ENCODE measurements around the gene UVSSA.

Gene UVSSA

GRCh38 chr4:1366371-1367229 lies 19.6 kb downstream of the UVSSA start:
- TF ChIP-seq CTCF (IDR thresholded peaks at IDR 0.05; ENCODE audit: low read depth, low read length): no peak
- TF ChIP-seq EZH2phosphoT487 (IDR thresholded peaks at IDR 0.05; ENCODE audit: low read depth): no peak
- H3K9ac ChIP-seq (ENCODE audit: low read length): no peak overlapping the region

GRCh38 chr4:1367230-1367935 lies 20.4 kb downstream of the UVSSA start:
- no peak overlapping the region for H3K4me3 ChIP-seq (ENCODE audit: low read length)
- H2AFZ ChIP-seq (ENCODE audit: low read depth, low read length): no peak overlapping the region
- H3K4me1 ChIP-seq (ENCODE audit: low read length): no peaks in the 10 kb centered on the region
- no peaks in the 10 kb centered on the region for H3K79me2 ChIP-seq (ENCODE audit: low read length)
- H4K20me1 ChIP-seq (ENCODE audit: insufficient read depth, low read length): no peaks in the 10 kb centered on the region
- no peak overlapping the region for H3K27ac ChIP-seq (ENCODE audit: low read length)
- TF ChIP-seq CTCF (IDR thresholded peaks at IDR 0.05; ENCODE audit: low read depth, low read length): no peak
- TF ChIP-seq EZH2phosphoT487 (IDR thresholded peaks at IDR 0.05; ENCODE audit: low read depth): no peak
- no peaks in the 10 kb centered on the region for H3K27me3 ChIP-seq (ENCODE audit: low read depth, low read length)
- no peaks in the 10 kb centered on the region for H3K9me3 ChIP-seq (ENCODE audit: insufficient read depth, low read length)
- H3K36me3 ChIP-seq (replicated peaks; ENCODE audit: low read depth, low read length): peaks cover 4% of the 10 kb centered on the region
- H3K4me2 ChIP-seq (ENCODE audit: low read length): no peak overlapping the region
- H3K9ac ChIP-seq (ENCODE audit: low read length): no peak overlapping the region

More at GRCh38 chr4:1366371-1367229, 19.6 kb downstream of the UVSSA start:
- no peak overlapping the region for H3K27ac ChIP-seq (ENCODE audit: low read length)
- no peaks in the 10 kb centered on the region for H3K9me3 ChIP-seq (ENCODE audit: insufficient read depth, low read length)
- H4K20me1 ChIP-seq (ENCODE audit: insufficient read depth, low read length): no peaks in the 10 kb centered on the region
- H3K27me3 ChIP-seq (ENCODE audit: low read depth, low read length): no peaks in the 10 kb centered on the region
- H3K79me2 ChIP-seq (ENCODE audit: low read length): no peaks in the 10 kb centered on the region
- no peak overlapping the region for H3K4me2 ChIP-seq (ENCODE audit: low read length)
- no peaks in the 10 kb centered on the region for H3K4me1 ChIP-seq (ENCODE audit: low read length)
- no peak overlapping the region for H2AFZ ChIP-seq (ENCODE audit: low read depth, low read length)
- no peaks in the 10 kb centered on the region for H3K36me3 ChIP-seq (replicated peaks; ENCODE audit: low read depth, low read length)
- no peak overlapping the region for H3K4me3 ChIP-seq (ENCODE audit: low read length)

GRCh38 chr4:1367936-1368289 lies 20.9 kb downstream of the UVSSA start:
- Histone ChIP-seq H4K20me1 (ENCODE audit: insufficient read depth, low read length) (no peaks in the 10 kb centered on the region), H3K9ac (ENCODE audit: low read length) (no peak overlapping the region), H3K27ac (ENCODE audit: low read length) (no peak overlapping the region), H3K27me3 (ENCODE audit: low read depth, low read length) (no peaks in the 10 kb centered on the region), H3K4me2 (ENCODE audit: low read length) (no peak overlapping the region), H3K4me1 (ENCODE audit: low read length) (no peaks in the 10 kb centered on the region), H3K36me3 (replicated peaks; ENCODE audit: low read depth, low read length) (peaks cover 7% of the 10 kb centered on the region), H2AFZ (ENCODE audit: low read depth, low read length) (no peak overlapping the region), H3K79me2 (ENCODE audit: low read length) (no peaks in the 10 kb centered on the region), H3K9me3 (ENCODE audit: insufficient read depth, low read length) (no peaks in the 10 kb centered on the region), H3K4me3 (ENCODE audit: low read length) (no peak overlapping the region)
- TF ChIP-seq EZH2phosphoT487 (IDR thresholded peaks at IDR 0.05; ENCODE audit: low read depth) (no peak), CTCF (IDR thresholded peaks at IDR 0.05; ENCODE audit: low read depth, low read length) (no peak)

GRCh38 chr4:1368421-1369090 lies 21.5 kb downstream of the UVSSA start:
- H3K9ac ChIP-seq (ENCODE audit: low read length): no peak overlapping the region
- no peaks in the 10 kb centered on the region for H3K9me3 ChIP-seq (ENCODE audit: insufficient read depth, low read length)
- no peaks in the 10 kb centered on the region for H3K27me3 ChIP-seq (ENCODE audit: low read depth, low read length)
- peaks cover 9% of the 10 kb centered on the region for H3K36me3 ChIP-seq (replicated peaks; ENCODE audit: low read depth, low read length)
- no peaks in the 10 kb centered on the region for H3K4me1 ChIP-seq (ENCODE audit: low read length)
- H2AFZ ChIP-seq (ENCODE audit: low read depth, low read length): no peak overlapping the region
- H3K4me2 ChIP-seq (ENCODE audit: low read length): no peak overlapping the region
- no peaks in the 10 kb centered on the region for H3K79me2 ChIP-seq (ENCODE audit: low read length)
- no peak overlapping the region for H3K4me3 ChIP-seq (ENCODE audit: low read length)
- no peak for TF ChIP-seq CTCF (IDR thresholded peaks at IDR 0.05; ENCODE audit: low read depth, low read length)
- TF ChIP-seq EZH2phosphoT487 (IDR thresholded peaks at IDR 0.05; ENCODE audit: low read depth): no peak
- H3K27ac ChIP-seq (ENCODE audit: low read length): no peak overlapping the region
- no peaks in the 10 kb centered on the region for H4K20me1 ChIP-seq (ENCODE audit: insufficient read depth, low read length)
